Breast epithelium (tissue), 3 donors: ENCODE data around the gene ARID5B.

Source experiments
- POLR2A ChIP-seq: fragments of 450-650 bp; IDR thresholded peaks from one replicate; pipeline ENCODE4 v1.6.1; 2016; ENCODE audit warnings: antibody characterized with exemption, mild to moderate bottlenecking, moderate library complexity
- TF ChIP-seq, protein P1 (sequence below), 3 donors: fragments of 450-650 bp; IDR thresholded peaks; one replicate each; pipeline ENCODE4 v1.5.1; 2016 to 2017; ENCODE audit warnings: antibody characterized with exemption in 3 of 3, mild to moderate bottlenecking in 3 of 3, moderate library complexity in 3 of 3

DNA sequence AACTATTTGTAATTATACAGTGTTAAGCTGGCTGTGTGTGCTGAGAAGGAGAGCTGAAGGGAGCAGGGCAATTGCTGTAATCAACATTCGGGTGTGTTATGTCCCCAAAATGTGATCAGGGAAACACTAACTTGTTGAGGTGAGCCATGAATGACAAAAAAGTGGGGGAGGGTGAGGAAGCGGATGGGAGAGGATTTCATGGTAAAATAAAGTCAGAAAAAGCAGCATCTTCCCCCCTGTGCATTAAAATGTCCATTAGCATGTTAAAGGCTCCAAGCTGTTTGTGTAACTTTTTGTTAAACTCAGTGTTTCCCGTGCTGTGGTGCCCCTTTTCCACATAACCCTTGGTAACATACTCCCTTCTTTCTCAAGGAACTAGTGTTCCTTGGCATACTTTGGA lies 84.9 kb downstream of the ARID5B start:
- TF ChIP-seq, protein P1, sequence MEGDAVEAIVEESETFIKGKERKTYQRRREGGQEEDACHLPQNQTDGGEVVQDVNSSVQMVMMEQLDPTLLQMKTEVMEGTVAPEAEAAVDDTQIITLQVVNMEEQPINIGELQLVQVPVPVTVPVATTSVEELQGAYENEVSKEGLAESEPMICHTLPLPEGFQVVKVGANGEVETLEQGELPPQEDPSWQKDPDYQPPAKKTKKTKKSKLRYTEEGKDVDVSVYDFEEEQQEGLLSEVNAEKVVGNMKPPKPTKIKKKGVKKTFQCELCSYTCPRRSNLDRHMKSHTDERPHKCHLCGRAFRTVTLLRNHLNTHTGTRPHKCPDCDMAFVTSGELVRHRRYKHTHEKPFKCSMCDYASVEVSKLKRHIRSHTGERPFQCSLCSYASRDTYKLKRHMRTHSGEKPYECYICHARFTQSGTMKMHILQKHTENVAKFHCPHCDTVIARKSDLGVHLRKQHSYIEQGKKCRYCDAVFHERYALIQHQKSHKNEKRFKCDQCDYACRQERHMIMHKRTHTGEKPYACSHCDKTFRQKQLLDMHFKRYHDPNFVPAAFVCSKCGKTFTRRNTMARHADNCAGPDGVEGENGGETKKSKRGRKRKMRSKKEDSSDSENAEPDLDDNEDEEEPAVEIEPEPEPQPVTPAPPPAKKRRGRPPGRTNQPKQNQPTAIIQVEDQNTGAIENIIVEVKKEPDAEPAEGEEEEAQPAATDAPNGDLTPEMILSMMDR (IDR thresholded peaks at IDR 0.05): no peak
- no peak for TF ChIP-seq POLR2A
